IMR-90 (cell line): ENCODE measurements around the gene WBP1. TPM values are rescaled to one million over a fixed set of nuclear protein-coding genes. Genes with fewer than 3 reads are reported as not detected.

Experiments used
- ATAC-seq: fragments of 200-7000 bp; cut with Tn5 transposase; 2 replicates; pipeline ENCODE4 v1.9.1; 2020; ENCODE audit warnings: low read depth, mild to moderate bottlenecking, moderate library complexity
- BruUV-seq: library from RNA; stranded (reverse); fragments of 400-500 nt; replicated peaks from 2 replicates; lab custom pipeline; 2021; lab: Mats Ljungman, UMichigan
- CTCF ChIA-PET: fragments of 300-600 bp; formaldehyde crosslinking; extraction: SDS; loops from one replicate; lab custom pipeline; 2021; ENCODE audit warnings: antibody characterized with exemption; lab: Yijun Ruan, JAX
- POLR2A ChIA-PET: fragments of 300-600 bp; sonication (Branson Sonifier 250); formaldehyde crosslinking; loops from one replicate; lab custom pipeline; 2022; ENCODE audit warnings: antibody characterized with exemption; ENCODE audit not compliant: unreplicated experiment; lab: Charles Lee
- DNase-seq: peaks from one replicate; pipeline ENCODE4 v3.0.0; 2013
- H2AFZ ChIP-seq: replicated peaks from 2 replicates; pipeline ENCODE3; 2013; ENCODE audit warnings: low read length, mild to moderate bottlenecking; ENCODE audit not compliant: poor library complexity
- H2AK5ac ChIP-seq: 2 replicates; pipeline ENCODE4 v1.6.1; 2013; ENCODE audit warnings: low read depth, low read length, inconsistent platforms
- H2AK9ac ChIP-seq: replicated peaks from 2 replicates; pipeline ENCODE3; 2013; ENCODE audit warnings: mild to moderate bottlenecking, low read depth, low read length, moderate library complexity; ENCODE audit not compliant: poor library complexity
- H2BK120ac ChIP-seq: 2 replicates; pipeline ENCODE4 v1.6.1; 2013; ENCODE audit warnings: low read depth, low read length, inconsistent platforms
- H2BK15ac ChIP-seq: 3 replicates; pipeline ENCODE4 v1.6.1; 2013; ENCODE audit warnings: low read depth, low read length, inconsistent platforms
- H2BK20ac ChIP-seq: 2 replicates; pipeline ENCODE4 v1.6.1; 2013; ENCODE audit warnings: low read depth, mild to moderate bottlenecking, inconsistent platforms, low read length, moderate library complexity
- H2BK5ac ChIP-seq: 2 replicates; pipeline ENCODE4 v1.6.1; 2013; ENCODE audit warnings: mild to moderate bottlenecking, low read depth, low read length, inconsistent platforms; ENCODE audit not compliant: poor library complexity, severe bottlenecking
- H3K14ac ChIP-seq: replicated peaks from 2 replicates; pipeline ENCODE4 v1.6.1; 2013; ENCODE audit warnings: low read depth, low read length, inconsistent platforms
- H3K18ac ChIP-seq: 2 replicates; pipeline ENCODE4 v1.6.1; 2013; ENCODE audit warnings: low read depth, low read length, control low read depth
- H3K23ac ChIP-seq: 2 replicates; pipeline ENCODE4 v1.6.1; 2013; ENCODE audit warnings: low read depth, low read length, inconsistent platforms
- H3K27ac ChIP-seq: 2 replicates; pipeline ENCODE4 v1.5.1; 2013; ENCODE audit warnings: mild to moderate bottlenecking, control low read depth, low read length; ENCODE audit not compliant: insufficient read depth
- H3K27me3 ChIP-seq: 2 replicates; pipeline ENCODE4 v1.6.1; 2013; ENCODE audit warnings: low read length; ENCODE audit not compliant: control insufficient read depth, insufficient read depth
- H3K36me3 ChIP-seq: 2 replicates; pipeline ENCODE4 v1.6.1; 2013; ENCODE audit warnings: low read length, mixed read lengths; ENCODE audit not compliant: control insufficient read depth, insufficient read depth
- H3K4ac ChIP-seq: 2 replicates; pipeline ENCODE4 v1.6.1; 2013; ENCODE audit warnings: low read depth, low read length, inconsistent platforms
- H3K4me1 ChIP-seq: 2 replicates; pipeline ENCODE4 v1.6.1; 2013; ENCODE audit warnings: low read length, mixed read lengths; ENCODE audit not compliant: control insufficient read depth, insufficient read depth
- H3K4me2 ChIP-seq: 2 replicates; pipeline ENCODE4 v1.6.1; 2013; ENCODE audit warnings: low read depth, mild to moderate bottlenecking, control low read depth, low read length, moderate library complexity
- H3K4me3 ChIP-seq: 2 replicates; pipeline ENCODE4 v1.5.1; 2013; ENCODE audit warnings: low read depth, mild to moderate bottlenecking, control low read depth, low read length, moderate library complexity; ENCODE audit not compliant: insufficient read depth
- H3K56ac ChIP-seq: 2 replicates; pipeline ENCODE4 v1.6.1; 2013; ENCODE audit warnings: low read length, inconsistent platforms; ENCODE audit not compliant: insufficient read depth; ENCODE audit errors: extremely low read depth
- H3K79me1 ChIP-seq, 2 experiments: 2 replicates each; pipeline ENCODE4 v1.6.1; 2013; ENCODE audit warnings: low read length in 2 of 2, inconsistent platforms in 1 of 2, low read depth in 1 of 2
- H3K9ac ChIP-seq: 2 replicates; pipeline ENCODE4 v1.6.1; 2013; ENCODE audit warnings: low read depth, low read length, control low read depth
- H3K9me1 ChIP-seq: 2 replicates; pipeline ENCODE4 v1.6.1; 2013; ENCODE audit warnings: low read length, inconsistent platforms; ENCODE audit not compliant: insufficient read depth
- H3K9me3 ChIP-seq: 2 replicates; pipeline ENCODE4 v1.6.1; 2013; ENCODE audit warnings: low read length; ENCODE audit not compliant: control insufficient read depth, insufficient read depth
- H4K20me1 ChIP-seq: 2 replicates; pipeline ENCODE4 v1.6.1; 2013; ENCODE audit warnings: low read length, inconsistent platforms; ENCODE audit not compliant: insufficient read depth
- H4K5ac ChIP-seq: 2 replicates; pipeline ENCODE4 v1.6.1; 2013; ENCODE audit warnings: mild to moderate bottlenecking, low read depth, low read length, control low read depth
- H4K8ac ChIP-seq, 2 experiments: 2 replicates each; pipeline ENCODE4 v1.6.1; 2013; ENCODE audit warnings: low read depth in 2 of 2, low read length in 2 of 2, control low read depth in 1 of 2, inconsistent platforms in 1 of 2
- H4K91ac ChIP-seq: 2 replicates; pipeline ENCODE4 v1.6.1; 2013; ENCODE audit warnings: low read depth, low read length, inconsistent platforms; ENCODE audit not compliant: insufficient read depth
- MAFK ChIP-seq: IDR thresholded peaks from 2 replicates; pipeline ENCODE4 v1.6.1; 2012; ENCODE audit warnings: low read depth, low read length, improper control_type of control experiment
- MAZ ChIP-seq: IDR thresholded peaks from 2 replicates; pipeline ENCODE4 v1.6.1; 2012; ENCODE audit warnings: low read depth, mild to moderate bottlenecking, low read length, improper control_type of control experiment, moderate library complexity, borderline replicate concordance
- MXI1 ChIP-seq: IDR thresholded peaks from 2 replicates; pipeline ENCODE4 v1.6.1; 2012; ENCODE audit warnings: low read depth, mild to moderate bottlenecking, low read length, moderate library complexity, borderline replicate concordance
- WGBS, 2 experiments: methylation state at CpG; one replicate each; pipeline versions ENCODE4 v1.1.5 to v1.1.7; 2013; ENCODE audit warnings: missing lambda C conversion rate in 2 of 2; ENCODE audit not compliant: insufficient read length in 1 of 2; ENCODE audit errors: extremely low coverage in 2 of 2; 5-methylcytosine and 5-hydroxymethylcytosine counted together
- dilution Hi-C: fragments of 300-500 bp; cut with HindIII; formaldehyde crosslinking; loops from one replicate; pipeline ENCODE4 v1.14.3; 2018; ENCODE audit warnings: low sequenced_read_pairs; ENCODE audit not compliant: unreplicated experiment
- in situ Hi-C: fragments of 300-500 bp; cut with MboI; formaldehyde crosslinking; loops from 3 replicates; pipeline ENCODE4 v1.14.3; 2019; ENCODE audit warnings: low sequenced_read_pairs, inconsistent platforms, mixed read lengths
- intact Hi-C: fragments of 100-400 bp; cut with micrococcal nuclease; formaldehyde crosslinking; loops from 2 replicates; pipeline ENCODE4 v1.10.0; 2022
- polyA plus RNA-seq, 3 experiments: library from polyadenylated mRNA; depleted of rRNA; stranded (reverse); fragments of >200 nt; gene quantifications; 2 replicates each; pipeline ENCODE4 v1.2.3, GENCODE V29; 2012; ENCODE audit warnings: low replicate concordance in 1 of 3
- total RNA-seq: library from RNA; depleted of rRNA; stranded (reverse); fragments of >200 nt; gene quantifications from 2 replicates; pipeline ENCODE4 v1.2.3, GENCODE V29; 2012

Gene WBP1
- total and polyA plus RNA-seq, 2 of the 4 experiments (the other 2 are of a cell fraction) = 22.9 to 78.5 TPM

DNA sequence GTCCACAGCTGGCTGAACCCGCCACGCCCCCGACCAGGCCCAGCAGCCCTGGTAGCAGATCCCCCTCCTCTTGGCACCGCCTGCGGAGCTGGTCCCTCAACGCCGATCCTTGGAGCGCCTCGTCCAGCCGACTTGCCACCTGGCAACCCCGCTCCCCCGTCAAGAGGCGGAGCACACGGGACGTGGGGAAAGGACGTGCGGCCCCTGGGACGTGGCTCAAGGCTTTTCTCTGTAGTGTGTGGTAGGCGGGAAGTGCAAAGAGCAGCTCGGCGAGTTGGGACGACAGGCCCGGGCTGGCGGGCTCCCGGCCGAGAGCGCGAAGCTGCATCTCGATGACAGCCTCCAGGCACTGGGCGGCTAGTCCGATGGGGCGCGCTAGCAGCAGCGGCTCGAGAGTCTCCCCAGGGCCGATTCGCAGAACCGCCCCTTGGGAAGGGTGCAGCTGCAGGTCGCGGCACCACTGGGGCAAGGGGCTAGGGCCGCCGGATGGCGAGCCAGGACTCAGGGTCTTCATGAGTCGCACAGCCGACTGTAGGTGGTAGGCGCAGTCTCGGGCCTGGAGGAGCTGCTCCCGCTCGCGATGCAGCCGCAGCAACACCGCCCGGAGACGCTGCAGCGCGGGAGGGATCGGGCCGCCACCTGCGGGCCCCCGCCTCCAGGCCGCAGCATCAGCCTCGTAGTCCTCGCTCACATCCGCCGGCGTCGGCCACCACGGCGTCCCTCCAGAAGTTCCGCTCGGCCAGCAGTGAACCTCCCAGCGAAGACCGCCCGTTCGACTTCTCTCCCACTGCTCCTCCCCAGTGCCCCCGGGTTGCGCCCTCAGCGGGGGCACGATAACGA lies 23.9 kb downstream of the WBP1 start:
- peak overlapping the region; percentile 83 for H2BK5ac ChIP-seq
- no TSS peak for BruUV-seq
- intact Hi-C loops = no loop called here

More for the DNA sequence above, 23.9 kb downstream of the WBP1 start:
- no peak for DNase-seq
- Histone ChIP-seq H3K4me3 (peak overlapping the region; percentile 80), H3K9me3 (no peaks in the 10 kb centered on the region), H2BK20ac (no peak overlapping the region), H3K18ac (peak overlapping the region; percentile 9; the same call in 1 of the 2 replicates), H4K20me1 (peaks cover 3% of the 10 kb centered on the region; the same call in 1 of the 2 replicates), H3K4me2 (peak overlapping the region; percentile 97), H3K36me3 (peaks cover 13% of the 10 kb centered on the region), H2AFZ (peak overlapping the region; percentile 100), H3K4ac (peak overlapping the region; percentile 79), H2BK120ac (peak overlapping the region; percentile 28; the same call in 1 of the 2 replicates), H3K14ac (peak overlapping the region; percentile 69), H4K91ac (peak overlapping the region; percentile 79), H3K27ac (peak overlapping the region; percentile 87), H4K8ac (peak overlapping the region; percentile 79 to 88; a peak in 3 of 4 replicates), H3K9ac (peak overlapping the region; percentile 76), H3K23ac (peak overlapping the region; percentile 65), H3K79me1 (peaks cover 23 to 69% of the 10 kb centered on the region in 2 experiments), H3K27me3 (no peaks in the 10 kb centered on the region), H2BK15ac (no peak overlapping the region; the same call in 2 of the 3 replicates), H3K56ac (peak overlapping the region; percentile 48; the same call in 1 of the 2 replicates), H2AK9ac (peak overlapping the region; percentile 99), H3K4me1 (peaks cover 11% of the 10 kb centered on the region), H3K9me1 (peaks cover 11% of the 10 kb centered on the region; the same call in 1 of the 2 replicates), H2AK5ac (peak overlapping the region; percentile 66), H4K5ac (peak overlapping the region; percentile 17)
- dilution Hi-C loops = no loop called here
- CTCF ChIA-PET = interaction anchor here (0.6 to 3.4 kb wide), 5 partner anchors 14 to 106 kb away, joined by 3 to 17 read pairs (median 4); no protein-coding TSS in a partner anchor
- 0% methylated on average over 26 of the region's 80 CpGs; no CpG with 5 or more reads in 1 of the 2 experiments for WGBS, 2 experiments
- in situ Hi-C loops = loop anchor here (5.0 to 25.0 kb wide), 2 partner anchors 95 to 380 kb away; no protein-coding TSS in a partner anchor
- POLR2A ChIA-PET = interaction anchor here (0.6 to 1.4 kb wide), 4 partner anchors 10 to 28 kb away, joined by 3 to 7 read pairs (median 5); partner anchors contain the start of genes MRPL53 and WBP1
- TF ChIP-seq MXI1 (peak; percentile 59; the same call in 1 of the 2 replicates), MAZ (0 out of 2 replicates have a peak, but pooled peaks have one; percentile 22), MAFK (no peak)
- peak; percentile 46 for ATAC-seq
